Psoas muscle (tissue), 8 donors: ENCODE results near the gene RUNX3. TPM values are rescaled to one million over a fixed set of nuclear protein-coding genes. Genes with fewer than 3 reads are reported as not detected.
"Not testable (repeated sequence)": the region's sequence is repeated elsewhere in the genome, so short reads cannot be mapped to it uniquely, and the experiment has no call there.

ENCODE experiments used
- ATAC-seq, 4 donors: fragments of 200-7000 bp; cut with Tn5 transposase; one replicate each; pipeline ENCODE4 v1.9.1; 2020; ENCODE audit warnings: moderate library complexity in 3 of 4, mild to moderate bottlenecking in 2 of 4
- DNase-seq, 2 donors: peaks; one replicate each; pipeline ENCODE4 v3.0.0-alpha.2; 2020
- H3K27ac ChIP-seq: fragments of 200-600 bp; one replicate; pipeline ENCODE4 v1.8.0; 2022
- H3K27me3 ChIP-seq, 3 donors: fragments of 200-600 bp in 1 of 3; one replicate each; pipeline versions ENCODE4 v1.6.1 to v1.8.0; 2013 to 2022; ENCODE audit warnings: low read length in 2 of 3, mild to moderate bottlenecking in 2 of 3, moderate library complexity in 1 of 3; ENCODE audit not compliant: insufficient read depth in 3 of 3
- H3K36me3 ChIP-seq, 2 donors: fragments of 200-600 bp in 1 of 2; one replicate each; pipeline versions ENCODE4 v1.6.1 to v1.8.0; 2013 to 2022; ENCODE audit warnings: low read depth in 1 of 2, mild to moderate bottlenecking in 1 of 2, moderate library complexity in 1 of 2; ENCODE audit not compliant: insufficient read depth in 1 of 2
- H3K4me1 ChIP-seq: fragments of 200-600 bp; one replicate; pipeline ENCODE4 v1.8.0; 2022
- H3K4me3 ChIP-seq: fragments of 200-600 bp; one replicate; pipeline ENCODE4 v1.8.0; 2022; ENCODE audit warnings: mild to moderate bottlenecking
- H3K9me3 ChIP-seq: fragments of 200-600 bp; one replicate; pipeline ENCODE4 v1.8.0; 2022
- WGBS, 3 donors: extraction: QIAGEN DNeasy Blood & Tissue Kit; methylation state at CpG; one replicate each; pipeline versions ENCODE4 v1.1.6 to v1.1.7; 2013; 5-methylcytosine and 5-hydroxymethylcytosine counted together
- intact Hi-C, 2 donors: fragments of 100-400 bp; cut with DNase I; formaldehyde crosslinking; loops; one replicate each; pipeline versions ENCODE4 v1.11.0 to v1.14.2; 2022
- long read RNA-seq, 2 donors: library from polyadenylated mRNA; unstranded; transcript quantifications; one replicate each; pipeline ENCODE4 v2.0.0, GENCODE V29; 2021
- polyA plus RNA-seq, 3 donors: library from polyadenylated mRNA; stranded (reverse); fragments of 200-250 nt; gene quantifications; one replicate each; pipeline ENCODE4 v1.2.3, GENCODE V29; 2013
- total RNA-seq, 4 donors: library from RNA; stranded (reverse); fragmentation: NEBNext Ultra II Directional in 2 of 4; extraction: Animal tissue kit (Norgen Biotek cat#: 25700) in 2 of 4; gene quantifications; one replicate each; pipeline versions ENCODE4 v1.2.1 to v1.2.4, GENCODE V29; 2021 to 2023
- TF ChIP-seq, protein P1 (sequence below): fragments of 200-600 bp; IDR thresholded peaks from one replicate; pipeline ENCODE4 v1.8.0; 2022; ENCODE audit warnings: antibody characterized with exemption
- donor health status: healthy with polysubstance abuse.
- donor health status: DM: no; HTN: no; CAD: no; lungs with moderate emphysema.
- donor health status: Bipolar disorder and iron deficiency.
- donor health status: healthy.
- donor health status: DM: yes; HTN: yes; CAD: no.
- donor health status: DM: no; HTN: no; CAD: no.
- donor health status: DM: no; HTN: no; CAD: no.
- donor health status: DM: yes; HTN: yes; CAD: no.

Gene RUNX3
- under 1 TPM; 0.28 to 0.59 (median 0.58) TPM for total RNA-seq
- polyA plus RNA-seq = under 1 TPM; 0.16 to 0.20 (median 0.18) TPM
- long read RNA-seq, donor 1 = 0 reads
- long read RNA-seq, donor 2 = 0 reads

DNA sequence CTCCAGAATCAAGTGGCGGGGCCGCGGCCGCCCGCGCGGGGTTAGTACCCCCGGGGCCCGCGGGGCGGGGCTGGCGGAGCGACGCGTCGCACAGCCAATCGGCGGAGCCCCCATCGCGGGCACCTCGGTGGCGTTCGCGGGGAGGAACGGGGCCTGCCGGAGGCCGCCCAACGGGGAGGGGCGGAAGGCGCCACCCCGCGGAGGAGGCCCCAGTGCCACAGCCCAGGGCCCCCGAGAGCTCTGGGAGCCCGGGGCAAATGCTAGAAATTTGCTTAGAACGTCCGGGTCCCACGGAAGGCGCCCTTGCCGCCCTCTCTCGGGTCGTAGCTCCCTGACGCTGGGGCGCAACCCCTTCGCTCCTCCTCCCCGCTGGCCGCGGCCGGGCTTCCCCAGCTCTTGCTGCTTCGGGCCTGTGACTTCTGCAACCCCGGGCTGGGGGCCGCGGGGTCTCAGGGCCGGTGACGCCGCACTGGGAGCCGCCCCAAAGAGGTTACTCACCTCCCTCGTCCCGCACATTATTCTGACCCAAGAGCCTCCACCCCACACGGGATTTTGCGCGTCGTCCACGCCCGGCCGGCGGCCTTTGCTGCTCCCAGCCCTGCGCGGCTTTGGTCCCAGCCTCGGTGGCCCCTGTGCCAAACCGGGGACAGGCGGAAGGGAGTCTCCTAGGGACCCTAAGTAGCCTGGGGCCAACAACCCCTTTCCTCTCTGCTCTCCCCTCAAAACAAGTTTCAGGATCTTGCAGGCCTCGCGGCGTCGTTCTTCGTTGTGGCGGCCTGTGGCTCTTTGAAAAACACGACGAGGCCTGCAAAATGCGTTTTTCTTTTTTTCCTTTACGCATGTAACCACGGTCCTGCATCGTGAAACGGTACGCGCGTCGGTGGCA, at the start of gene RUNX3:
Gene RUNX3, minus strand, starts transcription at position 17 of the 886 bp plus-strand sequence. CDS start 408 bp downstream, outside the sequence.
- DNase-seq (peak; percentile 63 to 77), ATAC-seq (peak; percentile 33 to 51 (median 41))
- no peaks in the 10 kb centered on the region for H3K9me3 ChIP-seq
- WGBS, 3 donors = 8 to 12% (median 9%) methylated on average over 62 to 88 of the region's 88 CpGs
- H3K4me3 ChIP-seq = peak within 1 kb of the TSS; percentile 49
- peaks cover 10% of the 10 kb centered on the region for H3K4me1 ChIP-seq
- intact Hi-C loops = no loop called here
- no peaks in the 10 kb centered on the region for H3K36me3 ChIP-seq
- no peak within 1 kb of the TSS for H3K27ac ChIP-seq
- TF ChIP-seq, protein P1, sequence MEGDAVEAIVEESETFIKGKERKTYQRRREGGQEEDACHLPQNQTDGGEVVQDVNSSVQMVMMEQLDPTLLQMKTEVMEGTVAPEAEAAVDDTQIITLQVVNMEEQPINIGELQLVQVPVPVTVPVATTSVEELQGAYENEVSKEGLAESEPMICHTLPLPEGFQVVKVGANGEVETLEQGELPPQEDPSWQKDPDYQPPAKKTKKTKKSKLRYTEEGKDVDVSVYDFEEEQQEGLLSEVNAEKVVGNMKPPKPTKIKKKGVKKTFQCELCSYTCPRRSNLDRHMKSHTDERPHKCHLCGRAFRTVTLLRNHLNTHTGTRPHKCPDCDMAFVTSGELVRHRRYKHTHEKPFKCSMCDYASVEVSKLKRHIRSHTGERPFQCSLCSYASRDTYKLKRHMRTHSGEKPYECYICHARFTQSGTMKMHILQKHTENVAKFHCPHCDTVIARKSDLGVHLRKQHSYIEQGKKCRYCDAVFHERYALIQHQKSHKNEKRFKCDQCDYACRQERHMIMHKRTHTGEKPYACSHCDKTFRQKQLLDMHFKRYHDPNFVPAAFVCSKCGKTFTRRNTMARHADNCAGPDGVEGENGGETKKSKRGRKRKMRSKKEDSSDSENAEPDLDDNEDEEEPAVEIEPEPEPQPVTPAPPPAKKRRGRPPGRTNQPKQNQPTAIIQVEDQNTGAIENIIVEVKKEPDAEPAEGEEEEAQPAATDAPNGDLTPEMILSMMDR = no peak
- peaks cover 4 to 94% (median 53%) of the 10 kb centered on the region in 3 donors for H3K27me3 ChIP-seq

DNA sequence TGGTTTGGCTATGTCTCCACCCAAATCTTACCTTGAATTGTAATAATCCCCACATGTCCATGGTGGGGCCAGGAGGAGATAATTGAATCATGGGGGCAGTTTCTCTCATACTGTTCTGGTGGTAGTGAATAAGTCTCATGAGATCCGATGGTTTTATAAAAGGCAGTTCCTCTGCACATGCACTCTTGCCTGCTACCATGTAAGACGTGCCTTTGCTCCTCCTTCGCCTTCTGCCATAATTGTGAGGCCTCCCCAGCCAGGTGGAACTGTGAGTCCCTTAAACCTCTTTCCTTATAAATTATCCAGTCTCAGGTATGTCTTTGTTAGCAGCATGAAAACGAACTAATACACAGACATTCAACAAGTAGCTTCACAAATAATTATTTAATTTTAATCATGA, 49.2 kb upstream of the RUNX3 start:
- WGBS, 3 donors = 78 to 85% (median 81%) methylated on average over 4 of the region's 4 CpGs
- ATAC-seq, H3K36me3 ChIP-seq, DNase-seq, H3K9me3 ChIP-seq, intact Hi-C loops, H3K4me1 ChIP-seq, H3K4me3 ChIP-seq, H3K27ac ChIP-seq, H3K27me3 ChIP-seq: not testable (repeated sequence)

DNA sequence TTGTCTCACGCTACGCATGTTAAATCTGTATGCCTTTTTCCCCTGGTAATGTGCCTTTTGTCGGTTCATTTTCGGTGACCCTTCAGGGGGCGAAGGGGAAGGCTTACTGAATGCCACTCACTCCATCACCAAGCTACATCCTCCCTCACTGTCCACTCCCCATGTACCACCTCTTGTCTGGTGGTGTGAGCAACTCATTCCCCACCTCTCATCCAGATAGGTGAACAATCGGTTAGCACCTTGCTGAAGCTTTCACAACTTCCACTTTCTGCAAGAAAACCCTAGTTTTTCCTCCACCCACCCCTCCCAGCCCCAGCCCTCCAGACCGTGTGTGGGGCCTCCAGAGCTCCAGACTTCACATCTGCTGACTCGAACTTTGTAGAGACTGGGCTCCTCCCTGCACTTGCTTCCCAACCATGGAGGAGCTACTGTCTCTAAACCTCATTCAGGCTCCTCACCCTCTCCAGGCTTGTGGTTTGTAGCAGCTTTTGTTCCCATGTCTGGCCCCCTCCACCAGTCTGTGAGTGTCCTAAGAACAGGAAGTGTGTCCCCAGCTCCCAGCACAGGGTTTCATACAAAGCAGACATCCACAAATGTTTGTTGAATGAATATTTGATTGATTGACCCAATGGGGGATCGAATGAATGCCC, 48.4 kb upstream of the RUNX3 start:
- Histone ChIP-seq H3K9me3 (peaks cover 9% of the 10 kb centered on the region), H3K4me1 (no peaks in the 10 kb centered on the region)
- ATAC-seq = no peak

DNA sequence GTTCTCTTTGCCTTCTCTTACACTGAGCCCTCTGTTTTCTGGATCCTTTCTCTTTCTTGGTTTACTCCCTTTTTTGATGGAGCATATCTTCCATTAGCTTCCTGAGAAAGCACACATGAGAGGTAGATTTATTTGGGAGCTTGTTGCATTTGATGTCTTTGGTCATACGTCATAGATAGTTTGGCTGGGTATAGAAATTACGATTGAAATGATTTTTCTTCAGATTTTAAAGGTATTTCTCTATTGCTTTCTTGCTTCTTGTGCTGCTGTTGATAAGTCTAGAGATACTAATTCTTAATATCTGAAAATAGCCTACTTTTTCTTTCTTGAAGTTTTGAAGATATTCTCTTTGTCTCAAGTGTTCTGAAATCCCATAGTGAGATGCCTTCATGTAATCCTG, 45.3 kb upstream of the RUNX3 start:
- H3K27me3 ChIP-seq = peaks cover 0 to 14% (median 0%) of the 10 kb centered on the region in 3 donors
- no peak for DNase-seq
- 80 to 88% (median 84%) methylated on average over 2 of the region's 2 CpGs for WGBS, 3 donors
- intact Hi-C loops = no loop called here
- no peak overlapping the region for H3K27ac ChIP-seq
- no peaks in the 10 kb centered on the region for H3K36me3 ChIP-seq
- ATAC-seq = no peak
- no peaks in the 10 kb centered on the region for H3K4me1 ChIP-seq
- H3K9me3 ChIP-seq = peaks cover 9% of the 10 kb centered on the region
- TF ChIP-seq, protein P1 = no peak
- no peak overlapping the region for H3K4me3 ChIP-seq

More for the DNA sequence above, 48.4 kb upstream of the RUNX3 start:
- Histone ChIP-seq H3K27me3 (peaks cover 0 to 7% (median 0%) of the 10 kb centered on the region in 3 donors), H3K27ac (no peak overlapping the region), H3K4me3 (no peak overlapping the region), H3K36me3 (no peaks in the 10 kb centered on the region)
- DNase-seq = peak in 1 of 2 donors; percentile 11
- WGBS, 3 donors = 57 to 64% (median 62%) methylated on average over 9 of the region's 9 CpGs
- intact Hi-C loops = no loop called here
- TF ChIP-seq, protein P1 = no peak

DNA sequence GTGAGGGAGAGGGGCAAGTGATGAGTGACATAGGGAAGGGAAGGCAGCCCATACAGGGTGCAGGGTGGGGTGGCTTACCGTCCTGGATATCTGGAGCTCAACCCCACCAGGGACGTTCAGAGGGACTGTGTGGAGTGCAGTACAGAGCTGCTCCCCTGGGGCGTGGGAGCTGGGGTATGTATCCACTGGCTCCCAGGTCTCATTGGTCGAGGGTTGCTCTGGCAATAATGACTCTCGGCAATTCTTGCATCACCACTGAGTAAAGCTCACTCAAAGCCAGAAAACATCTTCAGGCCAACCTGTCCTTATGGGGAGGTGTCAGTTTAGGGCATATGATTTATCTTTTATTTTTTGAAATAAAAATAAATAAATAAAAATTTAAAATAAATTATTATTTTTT, 43.2 kb upstream of the RUNX3 start:
- Histone ChIP-seq H3K4me3 (no peak overlapping the region), H3K36me3 (no peaks in the 10 kb centered on the region), H3K27me3 (peaks cover 0 to 32% (median 3%) of the 10 kb centered on the region in 3 donors), H3K27ac (no peak overlapping the region), H3K9me3 (peaks cover 9% of the 10 kb centered on the region), H3K4me1 (no peaks in the 10 kb centered on the region)
- no peak for DNase-seq
- ATAC-seq = no peak
- WGBS, 3 donors = 58 to 82% (median 74%) methylated on average over 5 of the region's 5 CpGs
- TF ChIP-seq, protein P1 = no peak
- intact Hi-C loops = no loop called here
